CD4-positive, alpha-beta T cell treated with Interleukin-15 for 1 hour (primary cell): ENCODE results near the gene SLC9A9.
"Not testable (repeated sequence)": the region's sequence is repeated elsewhere in the genome, so short reads cannot be mapped to it uniquely, and the experiment has no call there.

Experiments used
- DNase-seq: peaks from one replicate; pipeline ENCODE4 v3.0.0-alpha.2; 2020

SLC9A9 gene

DNA sequence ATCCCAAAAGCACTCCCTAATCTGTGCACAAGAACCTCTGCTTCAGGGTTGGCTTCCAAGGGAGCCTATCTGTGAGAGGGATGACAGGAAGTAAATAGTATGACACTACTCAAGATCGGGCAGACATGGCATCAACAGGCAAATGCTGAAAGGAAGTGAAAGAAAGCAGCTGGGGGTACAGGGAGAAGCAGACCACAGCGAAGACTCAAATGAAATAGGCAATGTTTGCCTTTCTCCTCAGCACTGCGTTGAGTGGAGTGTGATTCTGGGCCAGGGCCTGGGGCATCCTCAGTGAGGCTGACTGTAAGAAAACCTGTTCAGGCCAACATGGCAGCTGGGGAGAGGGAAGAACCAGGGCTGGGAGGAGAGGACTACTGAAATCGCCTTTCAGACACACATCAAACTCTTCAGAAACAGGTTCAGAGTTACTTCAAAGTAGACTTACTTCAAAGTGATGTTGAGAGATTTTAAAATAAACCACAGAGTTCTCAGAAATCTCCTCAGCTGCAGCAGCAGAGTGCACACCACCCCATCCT is 96.6 kb downstream of the SLC9A9 start:
- DNase-seq, result peak; percentile 21

DNA sequence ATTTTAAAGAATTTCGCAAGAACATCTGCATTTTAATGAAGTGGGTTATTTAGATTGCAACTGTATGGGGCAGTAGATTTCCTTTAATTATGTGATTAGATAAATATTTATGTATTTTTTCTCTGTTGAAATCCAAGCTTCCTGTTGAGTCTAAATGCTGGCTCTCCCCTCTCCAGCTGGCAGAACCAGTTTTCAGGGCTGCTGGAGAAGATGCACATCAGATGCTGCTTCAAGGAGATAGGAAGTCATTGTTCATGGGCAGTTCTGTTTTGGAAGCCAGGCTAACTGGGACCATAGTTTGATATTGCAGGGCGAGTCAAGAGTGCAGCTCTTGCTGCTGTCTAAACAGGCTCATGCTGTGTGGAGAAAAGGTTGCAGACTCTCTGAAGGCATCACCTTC is 97.4 kb downstream of the SLC9A9 start:
- DNase-seq, result no peak

DNA sequence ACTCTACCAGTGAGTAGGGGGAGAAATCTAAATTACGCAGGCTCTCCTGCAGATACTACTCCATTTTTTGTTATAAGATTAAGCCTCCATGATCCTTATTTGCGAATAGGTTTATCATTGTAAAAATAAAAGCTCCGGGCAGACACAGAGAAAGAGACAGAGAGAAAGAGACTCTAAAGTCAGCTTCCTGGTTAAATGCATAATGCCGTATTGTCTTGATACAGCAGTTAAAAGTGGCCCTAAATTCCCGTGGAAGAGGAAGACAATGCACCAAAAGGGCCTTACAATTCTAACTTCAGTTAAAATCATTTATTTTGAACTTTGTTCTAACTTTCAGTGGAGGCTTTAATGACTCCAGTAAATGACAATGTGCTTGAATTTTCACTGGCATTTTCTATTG is 98.3 kb downstream of the SLC9A9 start:
- no peak for DNase-seq

DNA sequence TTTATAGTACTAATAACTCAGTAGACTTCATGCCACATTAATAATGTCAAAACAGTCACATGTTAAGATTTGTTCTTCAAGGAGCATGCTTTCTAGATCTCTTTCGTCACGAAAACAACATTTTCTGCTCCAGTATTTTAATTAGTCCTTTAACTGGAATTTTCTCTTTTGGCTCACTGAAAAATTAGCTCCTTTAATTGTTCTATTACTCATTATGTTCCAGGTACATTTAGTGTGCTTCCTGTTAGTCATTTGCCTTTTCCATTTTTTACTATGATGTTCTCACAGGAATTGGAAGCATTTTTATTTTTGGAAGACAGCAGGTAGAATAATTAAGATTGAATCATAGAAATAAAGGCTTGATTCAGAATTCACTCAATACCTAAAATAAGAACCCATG is 111.2 kb downstream of the SLC9A9 start:
- DNase-seq, result no peak

DNA sequence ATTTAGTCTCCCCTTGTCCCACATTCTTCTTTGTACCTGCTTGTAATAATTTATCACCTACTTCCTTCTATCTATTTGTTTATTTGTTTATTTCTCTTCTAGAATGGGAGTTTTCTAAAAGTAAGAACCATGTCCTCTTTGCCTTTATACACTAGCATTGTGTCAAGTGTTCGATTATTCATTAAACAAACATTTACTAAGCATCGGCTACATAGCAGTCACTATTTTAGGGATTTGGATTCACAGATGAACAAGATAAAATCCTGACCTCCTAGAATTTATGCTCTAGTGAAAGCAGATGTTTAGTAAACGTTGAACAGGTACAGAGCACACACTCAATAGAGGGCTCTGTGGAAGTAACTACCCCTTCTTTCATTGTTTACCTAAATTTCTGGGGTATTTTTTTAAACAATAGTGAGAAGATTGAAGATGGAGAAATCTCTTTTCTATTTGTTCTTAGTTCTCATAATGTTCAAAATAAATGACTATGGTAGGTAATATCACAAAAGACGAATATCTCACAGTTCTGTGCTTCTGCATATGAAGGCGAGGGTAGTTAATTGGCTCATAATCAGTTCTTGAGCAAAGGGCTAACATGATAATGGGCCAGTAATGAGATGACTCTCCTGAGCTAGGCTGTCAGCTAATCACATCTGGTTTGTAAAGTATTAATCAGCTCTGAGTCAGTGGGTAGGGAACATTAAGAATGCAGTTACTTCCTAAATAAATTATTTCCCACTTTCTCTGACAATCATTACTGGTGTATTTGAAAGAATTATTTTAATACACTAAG is 111.9 kb downstream of the SLC9A9 start:
- no peak for DNase-seq

DNA sequence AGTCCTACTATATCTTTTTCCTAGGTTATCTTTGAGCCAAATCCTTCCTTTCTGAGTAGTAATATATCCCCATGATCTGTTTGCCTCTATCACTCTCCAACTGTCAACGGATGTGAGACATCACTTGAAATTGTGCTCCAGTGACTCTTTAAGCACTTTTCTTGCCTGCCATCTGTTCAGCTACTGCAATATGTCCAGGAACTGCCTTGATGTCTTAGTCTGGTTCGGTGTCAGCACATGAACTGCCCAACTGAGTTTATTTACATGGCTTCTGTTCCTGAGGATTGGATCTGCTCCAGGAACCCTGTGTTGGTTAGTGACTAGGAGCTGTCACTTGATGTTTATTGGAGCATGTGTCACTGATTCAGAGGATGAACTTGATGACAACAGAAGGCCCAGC is 116.5 kb downstream of the SLC9A9 start:
- DNase-seq, result no peak

DNA sequence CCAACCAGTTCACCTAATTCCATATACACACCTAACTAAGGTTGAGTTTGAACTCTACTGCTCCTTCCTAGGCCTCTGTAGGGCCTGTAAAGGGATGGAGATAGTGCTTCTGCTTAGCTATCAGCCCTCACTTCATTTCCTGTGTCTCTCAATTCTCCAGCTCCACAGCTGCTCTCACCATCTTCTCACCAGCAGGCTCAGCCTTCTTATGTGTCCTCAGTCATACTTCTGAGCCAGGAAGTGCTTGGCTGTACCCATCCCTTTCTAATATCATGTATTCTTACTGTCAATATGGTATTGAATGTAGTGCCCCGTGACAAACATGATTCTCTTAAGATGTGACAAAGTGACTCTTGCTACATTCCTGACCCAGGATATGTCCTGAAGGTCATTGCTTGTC is 116.9 kb downstream of the SLC9A9 start:
- DNase-seq, result no peak

DNA sequence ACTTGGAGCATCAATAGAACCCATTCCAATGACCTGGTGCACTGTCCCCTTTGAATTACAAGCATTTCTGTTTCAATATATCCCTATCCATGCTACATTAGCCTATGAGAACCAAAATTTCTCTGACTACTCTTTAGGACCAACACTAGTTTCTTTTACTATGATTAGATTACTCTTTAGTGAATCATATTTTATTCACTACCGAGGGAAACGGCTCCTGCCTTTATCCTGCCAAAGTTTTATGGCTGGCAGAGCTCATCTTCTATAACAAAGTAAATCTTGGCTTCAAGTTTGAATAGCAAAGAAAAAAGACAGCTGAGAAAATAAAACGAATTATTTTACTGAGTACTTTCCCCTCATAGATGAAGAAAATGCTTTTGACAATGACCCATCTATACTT is 120.9 kb downstream of the SLC9A9 start:
- DNase-seq, result no peak

DNA sequence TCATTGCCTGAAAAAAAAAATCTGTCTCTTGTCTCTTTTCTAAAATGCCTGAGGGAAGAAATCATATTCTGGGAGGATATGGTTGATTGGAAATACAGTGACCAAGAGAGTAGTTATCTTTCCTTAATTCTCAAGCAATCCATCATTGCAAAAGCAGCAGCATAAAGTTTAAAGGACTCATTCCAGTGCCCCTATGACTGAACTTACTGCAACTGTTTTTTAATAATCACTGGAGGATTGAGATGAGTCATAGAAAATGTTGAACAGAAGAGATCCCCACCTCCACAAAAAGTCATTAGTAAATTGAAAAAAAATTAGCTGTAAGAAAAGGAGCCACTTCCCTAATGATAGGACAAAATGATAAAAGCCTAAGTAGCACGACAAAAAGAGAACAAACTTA is 121.5 kb downstream of the SLC9A9 start:
- no peak for DNase-seq

DNA sequence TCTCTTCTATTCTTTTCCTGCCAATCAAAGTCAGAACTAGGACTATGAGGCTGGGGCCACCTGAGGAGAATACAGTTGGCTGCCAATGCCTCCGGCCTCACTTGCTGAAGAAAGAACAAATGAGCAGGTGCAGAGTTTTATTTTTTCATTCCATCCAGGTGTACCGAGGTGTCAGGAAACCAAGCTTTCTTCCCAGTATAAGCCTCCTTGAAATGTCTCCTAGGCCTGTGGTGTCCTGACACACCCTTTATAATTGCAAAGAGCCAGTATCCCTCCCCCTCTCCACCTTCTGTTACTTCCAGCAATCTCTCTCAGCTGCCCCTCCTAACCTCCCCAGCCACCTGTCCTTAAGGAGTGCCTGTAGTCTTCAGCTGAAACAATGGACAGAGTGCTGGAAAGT is 127.9 kb downstream of the SLC9A9 start:
- no peak for DNase-seq

DNA sequence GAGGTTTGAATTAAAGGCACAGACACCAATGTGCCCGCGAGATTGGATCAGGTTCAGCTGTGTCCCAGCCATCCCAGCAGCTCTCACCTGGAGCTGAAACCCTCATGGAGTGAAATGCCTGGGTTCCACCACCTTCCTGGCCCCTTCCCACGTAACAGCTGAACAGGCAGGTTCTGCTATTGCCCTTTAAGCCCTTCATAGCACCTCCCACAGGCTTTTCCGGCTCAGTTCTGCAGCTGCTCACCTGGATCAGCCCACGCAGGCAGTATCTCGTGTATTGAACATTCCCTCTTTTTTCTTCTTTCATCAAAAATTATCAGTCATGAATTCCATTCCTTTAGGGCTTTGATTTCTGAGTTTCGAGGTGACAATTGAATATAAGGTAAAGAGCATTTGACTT is 129.8 kb downstream of the SLC9A9 start:
- no peak for DNase-seq

DNA sequence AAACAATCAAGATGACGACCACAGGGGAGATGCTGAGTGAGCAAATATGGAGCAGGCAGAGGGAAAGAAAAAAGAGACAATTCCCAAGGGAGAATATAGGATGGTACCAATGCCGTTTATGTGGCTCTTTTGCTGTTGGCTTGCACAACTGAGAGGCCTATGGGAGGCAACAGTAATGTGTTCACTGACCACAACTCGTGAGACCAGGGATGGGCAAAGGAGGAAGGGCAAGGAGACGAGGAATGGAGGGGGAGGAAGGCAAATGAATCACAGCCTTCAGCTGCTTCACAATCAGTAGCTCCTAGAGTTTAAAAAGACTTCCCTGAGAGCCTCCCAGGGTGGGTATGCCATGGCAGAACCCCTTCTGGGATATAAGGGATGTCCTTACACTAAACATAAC is 131.5 kb downstream of the SLC9A9 start:
- DNase-seq, result no peak

DNA sequence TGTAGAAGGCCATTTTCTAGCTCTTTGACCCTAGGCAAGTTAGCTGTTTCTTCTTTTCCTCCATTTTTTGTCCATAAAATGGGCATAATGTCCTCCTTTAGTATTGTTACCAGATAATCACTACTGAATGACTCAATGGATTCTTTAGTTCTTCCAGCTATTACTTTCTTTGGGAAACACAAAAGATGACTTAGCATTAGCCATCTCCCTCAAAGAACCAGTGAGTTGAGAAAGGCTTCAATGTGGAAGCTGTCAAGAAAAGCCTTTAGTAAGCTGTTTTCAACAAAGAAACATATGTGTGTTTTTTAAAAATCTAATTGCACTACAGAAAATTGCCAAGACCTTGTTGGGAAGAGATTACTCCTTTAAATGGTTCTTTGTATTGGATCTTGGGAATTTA is 135.7 kb downstream of the SLC9A9 start:
- DNase-seq, result no peak

DNA sequence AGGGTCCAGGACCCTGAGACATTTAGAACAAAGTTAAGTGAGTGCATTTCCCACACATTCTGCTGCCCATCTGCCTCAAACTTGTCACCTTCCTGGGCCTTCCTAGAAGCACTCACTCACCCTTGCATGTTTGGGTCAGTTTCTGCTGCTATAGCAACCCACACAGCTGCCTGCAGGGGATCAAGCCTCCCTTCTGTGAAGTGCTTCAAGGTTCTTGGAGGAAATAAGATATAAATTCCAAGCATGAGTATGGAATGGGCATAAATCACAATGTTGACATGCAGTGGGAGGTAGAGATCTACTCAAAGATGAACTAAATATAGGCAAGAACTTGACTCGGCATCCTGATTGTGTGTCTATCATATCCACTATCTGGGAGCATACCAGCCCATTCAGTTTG is 140.4 kb downstream of the SLC9A9 start:
- no peak for DNase-seq

DNA sequence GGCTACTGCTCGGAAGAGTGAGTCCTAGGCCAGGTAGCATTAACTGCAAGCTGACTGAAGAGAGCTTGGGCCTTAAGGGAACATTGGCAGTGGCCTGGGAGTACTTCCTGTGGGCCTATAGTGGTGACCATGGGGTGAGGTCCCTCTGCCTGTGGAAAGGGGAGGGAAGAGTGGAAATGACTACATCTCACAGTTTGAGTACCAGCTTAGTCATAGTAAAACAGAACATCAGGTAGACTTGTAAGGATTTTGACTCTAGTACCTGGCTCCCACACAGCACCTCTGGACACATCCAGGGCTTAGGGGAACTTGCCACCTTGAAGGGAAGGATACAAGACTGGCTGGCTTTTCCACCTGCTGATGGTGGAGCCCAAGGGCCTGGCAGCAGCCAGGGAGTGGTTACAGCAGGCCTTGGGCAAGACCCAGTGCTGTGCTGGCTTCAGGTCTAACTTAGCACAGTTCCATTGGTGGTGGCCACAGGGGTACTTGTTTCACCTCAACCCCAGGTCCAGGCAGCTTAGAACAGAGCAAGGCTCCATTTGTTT is 147.8 kb downstream of the SLC9A9 start:
- no peak for DNase-seq

DNA sequence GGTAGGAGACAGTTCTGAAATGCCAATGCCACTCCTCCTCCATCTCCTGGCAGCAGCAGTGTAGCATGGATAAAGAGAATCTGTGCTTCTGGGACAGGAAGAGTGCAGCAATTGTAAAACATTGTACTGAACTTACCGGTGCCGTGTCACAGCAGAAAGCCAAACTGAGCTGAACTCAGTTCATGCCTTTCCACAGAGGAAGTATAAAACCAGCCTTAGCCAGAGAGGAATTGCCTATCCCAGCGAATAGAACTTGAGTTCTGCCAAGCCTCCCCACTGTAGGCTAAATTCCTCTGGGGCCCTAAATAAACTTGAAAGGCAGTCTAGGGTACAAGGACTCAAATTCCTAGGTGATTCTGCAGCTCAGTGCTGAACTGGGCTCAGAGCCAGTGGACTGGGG is 148.8 kb downstream of the SLC9A9 start:
- no peak for DNase-seq

DNA sequence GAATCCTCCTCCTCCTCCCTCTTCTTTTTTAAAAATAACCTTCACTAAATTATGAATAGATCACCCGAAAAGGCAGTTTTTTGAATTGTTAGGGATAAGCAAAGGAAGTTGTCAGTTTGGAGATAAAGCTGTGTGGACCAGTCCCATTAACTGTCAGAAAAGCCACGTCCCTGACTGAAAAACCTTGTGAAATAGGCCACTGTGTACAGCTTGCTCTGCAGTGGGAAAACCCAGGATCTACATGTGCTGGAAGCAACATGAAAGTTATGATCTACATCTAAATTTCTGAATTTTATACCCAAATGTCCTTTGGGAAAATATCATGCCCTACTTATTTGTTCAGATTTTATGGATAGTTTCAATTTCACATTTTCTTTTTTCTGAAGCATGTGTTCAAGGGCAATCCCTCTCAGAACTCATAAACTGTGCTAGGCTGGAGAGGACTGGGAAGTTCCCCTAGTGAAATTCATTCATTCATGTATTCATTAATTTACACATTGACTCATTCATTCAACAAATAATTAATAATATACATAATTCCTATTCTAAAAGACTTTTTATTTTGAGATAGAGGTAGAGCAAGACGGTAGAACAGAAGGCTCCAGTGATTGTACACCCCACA is 149.5 kb downstream of the SLC9A9 start:
- no peak for DNase-seq

DNA sequence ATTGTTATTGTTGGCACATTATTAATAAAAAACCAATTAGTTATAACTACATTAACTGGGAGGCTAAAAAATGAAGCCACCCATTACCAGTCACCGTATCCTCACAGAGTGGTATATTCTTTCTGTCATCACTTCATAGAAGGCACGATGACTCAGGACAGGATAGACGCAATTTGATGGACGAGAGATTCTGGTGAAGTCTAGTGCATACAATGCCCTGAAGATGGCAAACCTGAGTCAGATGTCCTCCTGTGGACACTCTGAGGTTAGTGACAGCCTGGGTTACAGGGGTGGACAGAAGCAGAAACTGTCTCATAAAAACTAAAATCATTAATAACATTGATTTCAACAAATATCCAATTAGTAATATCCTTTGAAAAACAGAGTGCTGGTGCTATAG is 150.3 kb downstream of the SLC9A9 start:
- DNase-seq, result no peak

DNA sequence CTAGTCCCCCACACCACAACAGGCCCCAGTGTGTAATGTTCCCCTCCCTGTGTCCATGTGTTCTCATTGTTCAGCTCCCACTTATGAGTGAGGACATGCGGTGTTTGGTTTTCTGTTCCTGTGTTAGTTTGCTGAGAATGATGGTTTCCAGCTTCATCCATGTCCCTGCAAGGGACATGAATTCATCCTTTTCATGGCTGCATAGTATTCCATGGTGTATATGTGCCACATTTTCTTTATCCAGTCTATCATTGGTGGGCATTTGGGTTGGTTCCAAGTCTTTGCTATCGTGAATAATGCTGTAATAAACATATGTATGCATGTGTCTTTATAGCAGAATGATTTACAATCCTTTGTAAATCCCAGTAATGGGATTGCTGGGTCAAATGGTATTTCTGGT is 152.9 kb downstream of the SLC9A9 start:
- not testable (repeated sequence) for DNase-seq

DNA sequence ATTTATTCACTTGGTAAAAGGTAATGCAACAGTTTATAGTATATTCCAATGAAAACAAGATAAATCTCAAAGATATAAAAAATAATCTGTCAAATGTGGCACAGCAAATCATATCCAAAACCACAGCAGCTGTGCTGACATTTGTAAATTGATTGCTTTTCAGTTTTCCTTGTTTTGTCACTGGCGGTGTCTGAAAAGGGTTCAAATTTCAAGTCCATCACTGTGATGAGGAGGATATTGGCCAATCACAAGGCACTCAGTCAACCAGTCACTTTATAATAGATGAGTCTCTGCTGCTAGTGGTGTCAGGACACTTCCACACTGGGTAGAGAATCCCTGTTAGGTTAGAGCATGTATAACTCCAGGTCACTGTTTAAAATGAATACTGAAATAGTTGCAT is 154.8 kb downstream of the SLC9A9 start:
- DNase-seq, result no peak

DNA sequence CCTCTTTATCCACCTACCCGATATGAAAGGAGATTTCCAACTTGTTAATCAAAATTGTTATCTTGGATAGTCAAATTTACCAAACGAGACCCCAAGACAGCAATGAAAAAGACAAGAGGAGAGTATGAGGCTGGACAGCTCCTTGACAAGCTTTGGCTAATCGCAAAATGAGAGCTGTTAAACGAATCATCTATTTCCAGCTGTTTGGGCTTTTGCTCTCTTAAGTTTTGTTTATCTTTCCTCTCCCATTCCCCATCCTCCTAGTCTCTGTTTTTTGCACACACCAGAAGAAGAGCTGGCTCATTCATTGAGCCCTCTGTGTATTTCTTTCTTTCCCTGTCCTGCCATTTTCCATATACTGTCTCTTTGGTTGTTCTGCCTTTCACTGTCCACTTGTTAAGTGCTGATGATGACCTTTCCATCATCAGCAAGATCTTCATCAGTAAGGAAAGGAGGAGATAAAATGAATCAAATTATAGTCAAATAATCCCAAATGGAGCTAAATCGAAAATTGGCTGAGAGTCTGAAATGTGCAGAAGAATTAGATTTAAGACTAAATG is 161.6 kb downstream of the SLC9A9 start:
- no peak for DNase-seq

DNA sequence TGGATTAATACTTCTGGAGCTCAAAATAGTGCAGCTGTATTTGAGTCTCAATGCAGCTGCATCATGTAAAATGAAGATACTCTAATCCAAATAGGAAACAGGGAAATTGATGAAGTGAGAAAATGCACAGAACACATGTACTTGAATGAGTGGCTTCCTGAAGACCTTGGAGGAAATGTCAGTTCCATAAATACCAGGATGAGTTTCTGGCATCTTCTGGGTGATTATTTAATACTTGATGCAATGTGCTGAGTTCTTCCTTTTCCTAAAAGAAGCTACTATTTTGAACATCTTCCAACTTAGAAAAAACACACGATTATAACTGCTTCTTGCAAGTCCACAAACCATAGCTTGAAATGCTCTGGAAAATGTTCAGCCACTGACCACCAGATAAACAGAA is 162.8 kb downstream of the SLC9A9 start:
- DNase-seq, result no peak

DNA sequence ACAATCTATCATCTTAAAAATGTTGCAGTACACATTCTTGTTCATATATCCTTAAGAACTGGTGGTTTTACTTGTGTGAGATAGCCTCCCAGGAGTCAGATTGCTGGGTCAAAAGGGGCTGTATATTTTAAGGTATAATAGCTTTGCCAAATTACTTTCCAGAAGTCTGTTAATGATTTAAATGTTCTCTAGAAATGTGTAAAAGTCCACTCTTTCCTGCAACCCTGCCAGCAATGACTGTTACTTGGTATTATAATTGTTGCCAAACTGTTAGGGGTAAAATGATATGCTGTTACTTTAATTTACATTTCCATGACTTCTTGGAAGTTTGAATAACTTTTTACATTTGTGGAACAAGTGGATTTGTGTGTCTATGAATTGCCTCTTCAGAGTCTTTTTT is 170.8 kb downstream of the SLC9A9 start:
- DNase-seq, result no peak

DNA sequence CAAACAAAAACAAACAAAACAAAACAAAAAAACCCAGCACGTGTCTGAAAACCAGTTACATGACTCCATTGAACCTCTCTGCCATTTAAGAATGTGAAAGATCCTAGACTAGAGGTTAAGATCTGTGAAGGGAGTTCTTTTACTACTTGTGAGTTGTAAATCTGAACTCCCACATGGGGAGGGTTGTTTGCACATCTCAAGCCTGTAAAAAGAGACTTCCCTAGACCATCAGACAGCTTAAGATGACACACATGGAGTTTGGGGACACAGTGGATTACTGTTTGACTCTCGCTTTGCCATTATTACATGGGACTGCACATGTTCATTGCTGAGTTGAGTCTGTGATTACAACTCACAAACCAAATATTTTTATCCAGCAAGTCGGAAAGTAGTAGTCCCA is 171.5 kb downstream of the SLC9A9 start:
- DNase-seq, result no peak
